H1 (cell line): ENCODE measurements around the gene GCNA. TPM values are rescaled to one million over a fixed set of nuclear protein-coding genes. Genes with fewer than 3 reads are reported as not detected.

Experiments
- CTCF ChIA-PET: fragments of 300-600 bp; sonication (Branson Sonifier 250); formaldehyde crosslinking; loops from one replicate; lab custom pipeline; 2021; ENCODE audit not compliant: partially characterized antibody; lab: Charles Lee
- POLR2A ChIA-PET: fragments of 300-600 bp; sonication (Branson Sonifier 250); formaldehyde crosslinking; loops from one replicate; lab custom pipeline; 2021; ENCODE audit warnings: inconsistent platforms; ENCODE audit not compliant: partially characterized antibody; lab: Charles Lee
- DNase-seq, 2 experiments: peaks; one replicate each; pipeline versions ENCODE4 v3.0.0 to v3.0.0-alpha.2; 2010 to 2022; ENCODE audit warnings: low spot score in 2 of 2, low read depth in 1 of 2, mixed read lengths in 1 of 2
- FAIRE-seq: peaks from 2 replicates; lab custom pipeline; 2011; peaks lifted over from hg19 to GRCh38; lab: Jason Lieb, UNC
- H2AFZ ChIP-seq: 2 replicates; pipeline ENCODE4 v1.8.1; 2012; ENCODE audit warnings: low read length, inconsistent platforms
- H2AK5ac ChIP-seq: 2 replicates; pipeline ENCODE4 v1.6.1; 2013; ENCODE audit warnings: low read depth, low read length
- H2BK120ac ChIP-seq: replicated peaks from 2 replicates; pipeline ENCODE3; 2013; ENCODE audit warnings: low read depth, low read length, inconsistent platforms
- H2BK12ac ChIP-seq: 2 replicates; pipeline ENCODE4 v1.6.1; 2013; ENCODE audit warnings: low read depth, low read length
- H2BK15ac ChIP-seq: 2 replicates; pipeline ENCODE4 v1.6.1; 2013; ENCODE audit warnings: low read length
- H2BK20ac ChIP-seq: 2 replicates; pipeline ENCODE4 v1.6.1; 2013; ENCODE audit warnings: low read length
- H2BK5ac ChIP-seq: 2 replicates; pipeline ENCODE4 v1.6.1; 2013; ENCODE audit warnings: low read depth, low read length
- H3K14ac ChIP-seq: 2 replicates; pipeline ENCODE4 v1.6.1; 2013; ENCODE audit warnings: inconsistent platforms; ENCODE audit not compliant: insufficient read length
- H3K18ac ChIP-seq: 2 replicates; pipeline ENCODE4 v1.6.1; 2013; ENCODE audit warnings: low read length; ENCODE audit errors: extremely low read depth
- H3K23ac ChIP-seq: 2 replicates; pipeline ENCODE4 v1.6.1; 2013; ENCODE audit warnings: inconsistent platforms; ENCODE audit not compliant: insufficient read length
- H3K23me2 ChIP-seq: 2 replicates; pipeline ENCODE4 v1.6.1; 2013; ENCODE audit warnings: low read depth, low read length
- H3K27ac ChIP-seq: 2 replicates; pipeline ENCODE4 v1.6.1; 2011; ENCODE audit warnings: low read depth, low read length, inconsistent platforms
- H3K27me3 ChIP-seq, 4 experiments: replicated peaks in 1 of 4; 1 replicate in 1 of 4; 2 replicates in 3 of 4; pipeline versions ENCODE4 v1.6.1 to v1.8.1; 2011 to 2013; ENCODE audit warnings: low read length in 3 of 4, mild to moderate bottlenecking in 3 of 4, inconsistent platforms in 2 of 4, mixed read lengths in 2 of 4, moderate library complexity in 1 of 4; ENCODE audit not compliant: control insufficient read depth in 3 of 4, insufficient read depth in 3 of 4; ENCODE audit errors: extremely low read depth in 1 of 4
- H3K36me3 ChIP-seq, 4 experiments: 2 replicates each; pipeline versions ENCODE4 v1.6.1 to v1.8.1; 2011 to 2013; ENCODE audit warnings: mild to moderate bottlenecking in 4 of 4, low read length in 3 of 4, moderate library complexity in 2 of 4, control low read depth in 1 of 4, inconsistent platforms in 1 of 4; ENCODE audit not compliant: insufficient read depth in 4 of 4, control insufficient read depth in 2 of 4
- H3K4ac ChIP-seq: replicated peaks from 2 replicates; pipeline ENCODE3; 2013; ENCODE audit warnings: low read length, low read depth, mixed read lengths, inconsistent platforms; ENCODE audit not compliant: insufficient read length
- H3K4me1 ChIP-seq, 4 experiments: replicated peaks in 1 of 4; 1 replicate in 1 of 4; 2 replicates in 3 of 4; pipeline versions ENCODE4 v1.6.1 to v1.8.1; 2011 to 2013; ENCODE audit warnings: low read length in 3 of 4, inconsistent platforms in 2 of 4, mixed read lengths in 1 of 4; ENCODE audit not compliant: insufficient read depth in 4 of 4, control insufficient read depth in 3 of 4
- H3K4me2 ChIP-seq, 2 experiments: 2 replicates each; pipeline versions ENCODE4 v1.6.1 to v1.8.1; 2011 to 2013; ENCODE audit warnings: low read depth in 2 of 2, low read length in 2 of 2, control low read depth in 1 of 2, inconsistent platforms in 1 of 2, mild to moderate bottlenecking in 1 of 2; ENCODE audit not compliant: insufficient read depth in 1 of 2
- H3K4me3 ChIP-seq, 4 experiments: fragments of 200-600, 300-600 bp in 1 of 4; sonication (generic), shearing (Covaris generic), sonication (Bioruptor Twin) in 1 of 4; 2 replicates each; pipeline versions ENCODE4 v1.5.1 to v1.8.1; 2011 to 2016; ENCODE audit warnings: low read length in 4 of 4, low read depth in 3 of 4, control low read depth in 2 of 4, inconsistent platforms in 2 of 4, mild to moderate bottlenecking in 2 of 4, mixed read lengths in 1 of 4, moderate library complexity in 1 of 4; ENCODE audit not compliant: insufficient read depth in 2 of 4; ENCODE audit errors: extremely low read depth in 1 of 4
- H3K56ac ChIP-seq: replicated peaks from 2 replicates; pipeline ENCODE3; 2013; ENCODE audit warnings: low read depth, mild to moderate bottlenecking, mixed read lengths, low read length, inconsistent platforms; ENCODE audit not compliant: insufficient read length
- H3K79me1 ChIP-seq: 2 replicates; pipeline ENCODE4 v1.6.1; 2013; ENCODE audit warnings: low read depth, low read length, control low read depth
- H3K79me2 ChIP-seq, 2 experiments: 2 replicates each; pipeline versions ENCODE4 v1.6.1 to v1.8.1; 2012 to 2013; ENCODE audit warnings: low read length in 2 of 2, mild to moderate bottlenecking in 2 of 2, inconsistent platforms in 1 of 2; ENCODE audit not compliant: insufficient read depth in 2 of 2, control insufficient read depth in 1 of 2
- H3K9ac ChIP-seq, 4 experiments: replicated peaks in 1 of 4; 1 replicate in 1 of 4; 2 replicates in 3 of 4; pipeline versions ENCODE4 v1.6.1 to v1.8.1; 2011 to 2013; ENCODE audit warnings: low read depth in 3 of 4, low read length in 3 of 4, control low read depth in 2 of 4, mild to moderate bottlenecking in 2 of 4, moderate library complexity in 2 of 4, inconsistent platforms in 1 of 4; ENCODE audit errors: extremely low read depth in 1 of 4
- H3K9me3 ChIP-seq, 2 experiments: 2 replicates each; pipeline versions ENCODE4 v1.6.1 to v1.8.1; 2012 to 2013; ENCODE audit warnings: mild to moderate bottlenecking in 2 of 2, moderate library complexity in 2 of 2, control low read depth in 1 of 2, inconsistent platforms in 1 of 2, low read depth in 1 of 2, low read length in 1 of 2, mixed read lengths in 1 of 2; ENCODE audit not compliant: insufficient read depth in 2 of 2
- H4K20me1 ChIP-seq, 2 experiments: replicated peaks in 1 of 2; 2 replicates each; pipeline versions ENCODE3 to v1.8.1; 2011 to 2013; ENCODE audit warnings: inconsistent platforms in 2 of 2, low read length in 2 of 2, mild to moderate bottlenecking in 1 of 2; ENCODE audit not compliant: insufficient read depth in 2 of 2, control insufficient read depth in 1 of 2
- H4K5ac ChIP-seq: 2 replicates; pipeline ENCODE4 v1.6.1; 2013; ENCODE audit warnings: low read length, low read depth, mixed read lengths, inconsistent platforms; ENCODE audit not compliant: insufficient read length
- H4K8ac ChIP-seq: 2 replicates; pipeline ENCODE4 v1.8.0; 2013; ENCODE audit warnings: mild to moderate bottlenecking, moderate library complexity, low read length, inconsistent platforms; ENCODE audit not compliant: insufficient read depth; ENCODE audit errors: extremely low read depth
- H4K91ac ChIP-seq: replicated peaks from 2 replicates; pipeline ENCODE3; 2013; ENCODE audit warnings: low read length, mixed read lengths, inconsistent platforms; ENCODE audit not compliant: insufficient read length
- E2F6 ChIP-seq: IDR thresholded peaks from 2 replicates; pipeline ENCODE4 v1.6.1; 2012; ENCODE audit warnings: inconsistent platforms
- EP300 ChIP-seq, 2 experiments: IDR thresholded peaks; 1 replicate in 1 of 2; 2 replicates in 1 of 2; pipeline ENCODE4 v1.6.1; 2011 to 2012; ENCODE audit warnings: low read depth in 2 of 2, low read length in 2 of 2, mild to moderate bottlenecking in 2 of 2, borderline replicate concordance in 1 of 2, inconsistent platforms in 1 of 2, moderate library complexity in 1 of 2
- MAX ChIP-seq: IDR thresholded peaks from 2 replicates; pipeline ENCODE4 v1.6.1; 2012; ENCODE audit warnings: inconsistent platforms
- PHF8 ChIP-seq: fragments of 200-600 bp; sonication (generic); conservative IDR thresholded peaks from 2 replicates; pipeline ENCODE4 v1.7.1; 2012; ENCODE audit warnings: low read depth, mild to moderate bottlenecking, inconsistent platforms, low read length, moderate library complexity
- RFX5 ChIP-seq: IDR thresholded peaks from 2 replicates; pipeline ENCODE4 v1.6.1; 2011; ENCODE audit warnings: low read depth, low read length, improper control_type of control experiment, borderline replicate concordance
- SAP30 ChIP-seq: fragments of 300-600 bp; sonication (generic); IDR thresholded peaks from 2 replicates; pipeline ENCODE4 v1.7.1; 2012; ENCODE audit warnings: low read length, moderate library complexity, mild to moderate bottlenecking, inconsistent platforms; ENCODE audit not compliant: insufficient read depth, insufficient replicate concordance
- SUZ12 ChIP-seq: fragments of 200-600 bp; sonication (generic); IDR thresholded peaks from 2 replicates; pipeline ENCODE4 v1.6.1; 2012; ENCODE audit warnings: mild to moderate bottlenecking, inconsistent platforms, low read length, moderate library complexity, mixed read lengths
- WGBS, 2 experiments: shearing (Covaris generic) in 1 of 2; methylation state at CpG; one replicate each; pipeline versions ENCODE4 v1.1.6 to v1.1.7; 2013 to 2015; ENCODE audit warnings: low lambda C conversion rate in 2 of 2, mixed read lengths in 2 of 2, inconsistent platforms in 1 of 2, low coverage in 1 of 2, missing lambda C conversion rate in 1 of 2; ENCODE audit not compliant: insufficient replicate concordance in 2 of 2, insufficient coverage in 1 of 2, insufficient read length in 1 of 2; ENCODE audit errors: extremely low coverage in 1 of 2, missing lambda C conversion rate in 1 of 2; 5-methylcytosine and 5-hydroxymethylcytosine counted together
- polyA plus RNA-seq, 7 experiments: library from polyadenylated mRNA; depleted of rRNA in 3 of 7; stranded (reverse) in 5 of 7; unstranded in 2 of 7; fragments of >200 nt in 5 of 7; fragments of 200-250 nt in 2 of 7; gene quantifications; 1 replicate in 5 of 7; 2 replicates in 1 of 7; 4 replicates in 1 of 7; pipeline versions ENCODE4 v1.2.1 to v1.2.3, GENCODE V29; 2011 to 2013; ENCODE audit warnings: missing spikeins in 2 of 7, mixed read lengths in 2 of 7
- total RNA-seq: library from RNA; stranded (reverse); fragmentation: NEBNext Ultra II Directional; extraction: Animal tissue kit (Norgen Biotek cat#: 25700); gene quantifications from 2 replicates; pipeline ENCODE4 v1.2.1, GENCODE V29; 2021

GCNA gene
- total and polyA plus RNA-seq, 2 of the 8 experiments (the other 6 are each of a cell fraction or from before 2014, with no cell fraction given): 0.41 to 0.95 TPM

- Histone ChIP-seq H4K5ac (no peak overlapping the region), H3K79me2 (no peaks in the 10 kb centered on the region), H3K56ac (no peak overlapping the region), H3K36me3 (no peaks in the 10 kb centered on the region), H3K4me1 (no peaks in the 10 kb centered on the region), H3K27ac (no peak overlapping the region), H2BK15ac (no peak overlapping the region), H3K18ac (no peak overlapping the region), H3K4me2 (no peak overlapping the region), H4K20me1 (no peaks in the 10 kb centered on the region), H2BK120ac (no peak overlapping the region), H3K9me3 (no peaks in the 10 kb centered on the region), H2AK5ac (no peak overlapping the region), H3K23ac (no peak overlapping the region), H4K8ac (no peak overlapping the region), H2BK12ac (no peak overlapping the region), H3K4me3 (no peak overlapping the region), H3K27me3 (no peaks in the 10 kb centered on the region), H3K23me2 (no peaks in the 10 kb centered on the region), H2BK5ac (no peak overlapping the region), H4K91ac (no peak overlapping the region), H2AFZ (no peak overlapping the region), H3K4ac (no peak overlapping the region), H3K9ac (no peak overlapping the region), H3K14ac (no peak overlapping the region), H2BK20ac (no peak overlapping the region), H3K79me1 (no peaks in the 10 kb centered on the region)
- TF ChIP-seq E2F6 (no peak), RFX5 (no peak), MAX (no peak), PHF8 (no peak), SUZ12 (no peak), EP300 (IDR thresholded peaks at IDR 0.05; ENCODE audit: borderline replicate concordance in 1 of 2, low read depth in 2 of 2, low read length in 2 of 2) (no peak), SAP30 (no peak)
- ChIA-PET POLR2A (no interaction called here), CTCF (interaction anchor here (0.9 kb wide), 1 partner anchor 10 kb away, joined by 3 read pairs; no protein-coding TSS in a partner anchor)
- 89% methylated on average over 1 of the region's 2 CpGs; no CpG with 5 or more reads in 1 of the 2 experiments for WGBS, 2 experiments
- no peak for FAIRE-seq
- DNase-seq: no peak
These were observed 75.1 kb downstream of the GCNA start for GRCh38 chrX:71653344-71653743.
